GM19240 (cell line): ENCODE data around the gene BCL2L15.
"Not testable (repeated sequence)": the region's sequence is repeated elsewhere in the genome, so short reads cannot be mapped to it uniquely, and the experiment has no call there.

ENCODE experiments used
- DNase-seq: peaks from one replicate; pipeline ENCODE4 v3.0.0; 2011; ENCODE audit warnings: low spot score; ENCODE audit not compliant: insufficient read length

The BCL2L15 gene

DNA sequence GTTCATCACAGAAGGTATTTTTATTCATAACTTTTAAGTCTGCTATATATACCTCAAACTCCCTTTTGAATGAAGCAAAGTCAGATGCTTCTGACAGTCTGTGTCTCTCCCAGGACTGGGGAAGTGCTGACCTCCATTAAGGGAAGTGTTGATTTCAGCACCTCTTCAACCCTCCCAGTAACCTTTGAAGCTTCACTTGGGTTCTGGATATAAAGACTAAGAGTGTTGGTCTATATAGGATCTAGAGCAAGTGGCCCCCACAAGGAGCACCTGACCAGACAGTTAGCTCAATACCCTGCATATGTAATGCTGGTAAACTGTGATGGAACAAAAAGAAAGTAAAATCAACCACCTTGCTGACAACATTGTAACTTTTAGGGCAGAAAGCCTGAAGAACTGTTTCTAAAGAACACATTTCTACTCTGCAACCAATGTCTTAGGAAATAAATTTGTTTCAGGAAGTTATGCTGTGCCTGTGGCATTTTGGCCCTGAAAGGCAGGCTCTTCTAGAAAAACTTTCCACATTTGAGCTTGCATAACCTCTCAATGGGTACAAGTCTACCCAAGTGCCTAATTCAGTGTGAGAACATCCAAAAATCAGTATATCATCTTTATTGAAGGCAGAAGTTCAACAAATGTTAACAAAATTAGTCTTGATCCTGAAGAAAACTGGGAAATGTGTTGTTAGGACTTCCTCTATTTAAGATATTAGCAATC, 15.0 kb downstream of the BCL2L15 start:
- DNase-seq, result no peak

- no peak for DNase-seq
These were observed 15.7 kb downstream of the BCL2L15 start, which contains the start of gene PTPN22 for GRCh38 chr1:113871597-113872113. PTPN22 (minus strand) TSS chr1:113871712.

DNA sequence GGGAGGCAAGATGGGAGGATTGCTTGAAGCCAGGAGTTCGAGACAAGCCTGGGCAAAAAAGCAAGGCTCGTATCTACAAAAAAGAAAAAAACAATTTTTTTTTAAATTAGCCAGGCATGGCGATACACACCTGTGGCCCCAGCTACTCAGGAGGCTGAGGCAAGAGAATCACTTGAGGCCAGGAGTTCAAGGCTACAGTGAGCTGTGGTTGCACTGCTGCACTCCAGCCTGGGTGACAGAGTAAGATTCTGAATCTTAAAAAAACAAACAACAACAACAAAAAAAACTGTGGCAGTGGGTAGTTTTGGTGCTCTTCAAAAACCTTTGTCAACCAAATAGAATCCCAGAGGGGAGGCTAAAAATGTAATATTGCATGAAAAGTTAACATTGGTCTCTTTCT, 16.6 kb downstream of the BCL2L15 start:
- DNase-seq, result no peak

GRCh38 chr1:113868387-113869083, 18.8 kb downstream of the BCL2L15 start:
- no peak for DNase-seq

DNA sequence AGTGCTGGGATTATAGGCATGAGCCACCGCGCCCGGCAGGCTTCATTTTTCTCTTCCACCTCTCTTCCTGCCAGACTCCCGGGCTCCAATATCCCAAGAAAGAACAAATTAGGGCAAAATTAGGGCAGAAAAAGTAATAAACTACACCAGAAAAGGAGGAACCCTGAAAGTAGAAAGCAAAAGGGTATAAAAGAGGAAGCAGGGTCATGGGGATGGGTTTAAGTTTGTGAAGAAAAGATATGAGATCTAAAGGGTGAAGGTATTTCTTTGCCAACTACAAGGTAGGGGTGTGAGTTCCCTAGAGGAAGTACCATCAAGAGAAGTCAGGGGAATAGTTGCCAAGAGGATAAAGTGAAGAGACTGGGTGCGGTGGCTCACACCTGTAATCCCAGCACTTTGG, 25.7 kb downstream of the BCL2L15 start:
- DNase-seq, result no peak

DNA sequence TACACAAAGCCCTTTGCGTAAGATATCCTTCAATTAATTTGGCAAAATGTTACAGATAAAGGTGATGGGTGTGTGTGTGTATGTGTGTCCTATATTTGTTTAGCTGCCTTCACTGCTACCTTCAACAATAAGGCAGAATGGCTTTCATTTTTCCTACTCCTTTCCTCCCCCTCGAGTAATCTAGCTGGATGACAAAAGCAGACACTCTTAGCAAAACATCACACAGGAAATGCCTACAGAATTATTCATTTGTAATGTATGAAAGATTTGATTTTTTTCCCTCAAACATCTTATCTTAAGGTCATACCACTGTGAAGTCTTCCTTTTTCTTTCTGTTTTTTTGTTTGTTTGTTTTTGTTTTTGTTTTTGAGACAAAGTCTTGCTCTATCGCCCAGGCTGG, 26.5 kb downstream of the BCL2L15 start:
- no peak for DNase-seq

GRCh38 chr1:113859478-113860175, 27.8 kb downstream of the BCL2L15 start:
- DNase-seq, result no peak

DNA sequence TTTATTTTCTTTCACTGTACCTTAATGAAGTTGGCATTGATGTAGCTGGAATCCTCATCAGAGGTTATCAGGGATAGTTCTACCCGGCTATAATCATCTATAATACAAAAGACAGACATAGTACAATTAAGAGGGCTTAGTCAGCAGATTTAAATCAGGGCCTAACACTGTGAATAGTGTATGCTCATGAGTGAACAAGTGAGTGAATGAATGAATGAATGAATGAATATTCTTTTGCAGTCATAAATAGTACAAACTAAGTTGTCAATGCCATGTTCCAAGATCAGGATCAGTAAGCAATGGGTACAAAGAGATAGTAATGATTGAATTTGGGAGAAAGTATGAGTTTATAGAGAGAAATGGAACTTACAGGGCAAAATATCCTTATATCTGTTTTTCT, 28.4 kb downstream of the BCL2L15 start:
- no peak for DNase-seq

- no peak for DNase-seq
These were observed 29.0 kb downstream of the BCL2L15 start for GRCh38 chr1:113858418-113858817.

DNA sequence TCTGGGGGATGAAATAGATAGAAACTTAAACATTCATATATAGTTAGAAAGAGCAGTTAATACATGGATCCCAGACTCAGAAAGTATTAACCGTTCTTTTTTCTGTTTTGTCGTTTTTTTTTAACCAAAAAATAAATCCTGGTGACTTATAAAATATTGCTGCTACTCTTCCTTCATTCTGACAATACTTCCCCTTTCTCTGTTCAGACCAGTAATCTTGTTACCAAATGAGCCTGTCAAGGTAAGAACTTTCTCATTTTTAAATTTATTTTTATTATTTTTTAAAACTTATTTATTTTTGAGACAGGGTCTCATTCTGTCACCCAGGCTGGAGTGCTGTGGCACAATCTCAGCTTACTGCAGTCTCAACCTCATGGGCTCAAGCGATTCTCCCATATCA, 29.6 kb downstream of the BCL2L15 start:
- DNase-seq, result no peak

GRCh38 chr1:113856401-113856790, 31.0 kb downstream of the BCL2L15 start:
- DNase-seq, result no peak

DNA sequence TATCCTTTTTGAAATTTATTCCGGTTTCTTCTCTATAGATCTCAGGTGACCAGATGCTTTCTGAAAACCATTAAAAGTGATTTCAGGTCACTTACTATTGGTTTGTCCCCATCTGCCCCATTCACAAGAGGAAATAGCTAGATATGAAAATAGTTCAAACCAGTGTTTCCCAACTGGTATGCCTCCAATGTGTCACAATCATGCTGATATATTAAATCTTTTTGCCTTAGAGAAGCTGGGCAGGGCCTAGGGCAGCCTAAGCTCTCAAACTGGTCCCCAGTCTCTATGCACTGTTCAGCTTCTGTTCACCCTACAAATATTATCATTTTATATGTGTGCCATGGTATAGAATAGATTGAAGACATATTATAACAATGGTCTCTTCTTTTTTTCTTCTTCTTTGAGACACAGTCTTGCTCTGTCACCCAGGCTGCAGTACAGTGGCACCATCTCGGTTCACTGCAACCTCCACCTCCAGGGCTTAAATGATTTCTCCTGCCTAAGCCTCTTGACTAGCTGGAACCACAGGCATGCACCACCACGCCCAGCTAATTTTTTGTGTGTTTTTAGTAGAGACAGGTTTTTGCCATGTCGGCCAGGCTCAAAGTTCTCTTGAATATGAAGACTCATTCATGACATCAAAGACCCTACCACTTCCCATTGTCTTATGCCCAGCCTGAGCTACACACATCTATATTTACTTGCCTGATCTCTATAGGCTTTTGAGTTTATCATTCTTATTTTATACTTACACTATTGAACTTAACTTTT, 31.6 kb downstream of the BCL2L15 start:
- DNase-seq, result no peak

DNA sequence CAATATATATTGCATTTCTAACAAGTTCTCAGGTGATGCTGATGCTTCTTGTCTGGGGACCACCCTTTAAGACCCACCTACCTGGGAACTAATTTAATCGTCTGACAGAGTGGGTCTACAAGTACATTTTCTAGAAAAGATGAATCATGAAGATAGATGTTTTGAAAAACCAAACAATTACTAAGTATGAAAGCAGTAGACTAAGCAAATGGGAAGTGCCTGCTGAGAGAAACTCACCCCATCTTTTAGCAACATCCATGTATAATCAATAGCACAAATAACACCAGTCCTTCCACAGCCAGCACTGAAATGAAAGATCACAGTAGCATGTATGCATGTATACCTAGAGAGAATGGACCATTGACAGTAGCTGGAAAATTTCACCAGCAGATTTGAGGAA, 33.1 kb downstream of the BCL2L15 start:
- no peak for DNase-seq

DNA sequence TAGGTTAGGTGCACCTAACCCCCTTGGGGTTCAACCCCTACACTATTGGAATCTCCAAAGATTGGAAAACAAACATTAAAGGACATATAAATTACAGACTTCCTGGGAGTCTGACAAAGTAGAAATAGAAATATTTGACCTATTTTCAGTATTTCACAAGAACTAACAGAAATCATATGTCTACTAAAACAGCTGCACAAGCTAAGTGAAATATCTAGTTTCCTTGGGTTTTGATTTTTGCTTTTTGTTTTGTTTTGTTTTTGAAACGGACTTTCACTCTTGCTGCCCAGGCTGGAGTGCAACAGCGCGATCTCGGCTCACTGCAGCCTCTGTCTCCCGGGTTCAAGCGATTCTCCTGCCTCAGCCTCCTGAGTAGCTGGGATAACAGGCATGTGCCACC, 34.7 kb downstream of the BCL2L15 start:
- not testable (repeated sequence) for DNase-seq

- no peak for DNase-seq
These were observed 37.1 kb downstream of the BCL2L15 start for GRCh38 chr1:113850127-113850796.

GRCh38 chr1:113849072-113849471, 38.3 kb downstream of the BCL2L15 start:
- no peak for DNase-seq

- no peak for DNase-seq
These were observed 40.9 kb downstream of the BCL2L15 start for GRCh38 chr1:113846391-113847035.

DNA sequence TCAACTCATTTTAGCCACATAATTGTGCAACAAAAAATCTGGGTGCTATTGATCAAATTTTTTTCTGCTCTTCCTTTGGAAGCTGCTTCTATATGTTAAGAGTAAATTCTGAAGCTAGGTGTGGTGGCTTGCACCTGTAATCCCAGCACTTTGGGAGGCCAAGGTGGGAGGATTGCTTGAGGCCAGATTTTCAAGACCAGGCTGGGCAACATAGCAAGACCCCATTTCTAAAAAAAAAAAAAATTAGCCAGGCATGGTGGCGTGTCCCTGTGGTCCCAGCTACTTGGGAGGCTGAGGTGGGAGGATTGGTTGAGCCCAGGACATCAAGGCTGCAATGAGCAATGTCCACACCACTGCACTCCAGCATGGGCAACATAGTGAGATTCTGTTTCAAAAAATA, 50.8 kb downstream of the BCL2L15 start:
- no peak for DNase-seq

DNA sequence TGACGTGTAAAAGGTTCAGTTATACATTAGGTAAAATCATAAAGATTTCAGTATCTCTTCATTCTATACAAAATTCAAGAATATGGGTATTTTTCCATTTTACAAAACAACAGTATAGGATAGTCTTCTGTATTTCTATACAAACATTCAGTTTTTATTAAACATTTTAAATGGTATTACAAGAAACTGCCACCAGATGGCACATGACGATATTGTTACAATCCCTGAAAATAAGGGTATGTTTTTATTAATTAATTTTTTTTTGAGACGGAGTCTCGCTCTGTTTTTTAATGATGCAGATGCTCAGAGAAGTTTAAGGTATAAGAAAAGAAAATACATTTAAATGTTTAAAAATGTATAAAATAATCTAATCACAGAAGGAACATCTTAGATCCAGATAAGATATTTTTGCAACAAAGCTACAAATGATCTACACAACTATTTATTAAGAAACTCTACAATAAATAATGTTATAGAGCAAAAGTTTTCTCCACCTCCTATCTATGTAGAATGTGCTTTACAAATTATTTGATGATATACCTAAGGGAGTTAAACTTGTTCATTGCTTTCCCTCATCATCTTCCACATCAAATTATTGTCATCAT, 51.6 kb downstream of the BCL2L15 start:
- DNase-seq, result no peak

DNA sequence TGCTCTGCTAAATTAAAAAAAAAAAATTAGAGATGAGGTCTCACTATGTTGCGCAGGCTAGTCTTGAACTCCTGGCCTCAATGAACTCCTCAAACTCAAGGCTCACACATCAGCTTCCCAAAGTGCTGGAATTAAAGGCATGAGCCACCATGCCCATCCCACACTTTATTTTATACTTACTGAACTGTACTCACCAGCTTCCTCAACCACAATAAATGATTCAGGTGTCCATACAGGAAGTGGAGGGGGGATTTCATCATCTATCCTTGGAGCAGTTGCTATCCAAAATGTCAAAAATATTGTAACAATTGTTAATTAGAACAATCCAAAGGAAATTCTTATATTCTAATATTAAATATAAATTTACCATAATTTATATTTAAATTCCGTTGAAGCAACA, 52.7 kb downstream of the BCL2L15 start:
- DNase-seq, result no peak
